Fibroblast of skin of abdomen (primary cell): ENCODE results near the gene KAZN. TPM values are rescaled to one million over a fixed set of nuclear protein-coding genes. Genes with fewer than 3 reads are reported as not detected.
"Not testable (repeated sequence)": the region's sequence is repeated elsewhere in the genome, so short reads cannot be mapped to it uniquely, and the experiment has no call there.

Experiments
- DNase-seq: peaks from one replicate; pipeline ENCODE4 v3.0.0-alpha.2; 2013
- polyA plus RNA-seq, 2 experiments: library from polyadenylated mRNA; unstranded; fragments of 120-200 nt; gene quantifications; one replicate each; pipeline ENCODE4 v1.2.1, GENCODE V29; 2013; ENCODE audit not compliant: insufficient read length in 2 of 2

KAZN gene
- polyA plus RNA-seq (2013, experiment 1 of 2; ENCODE audit: insufficient read length): 12.6 TPM
- 13.1 TPM for polyA plus RNA-seq (2013, experiment 2 of 2; ENCODE audit: insufficient read length)

DNA sequence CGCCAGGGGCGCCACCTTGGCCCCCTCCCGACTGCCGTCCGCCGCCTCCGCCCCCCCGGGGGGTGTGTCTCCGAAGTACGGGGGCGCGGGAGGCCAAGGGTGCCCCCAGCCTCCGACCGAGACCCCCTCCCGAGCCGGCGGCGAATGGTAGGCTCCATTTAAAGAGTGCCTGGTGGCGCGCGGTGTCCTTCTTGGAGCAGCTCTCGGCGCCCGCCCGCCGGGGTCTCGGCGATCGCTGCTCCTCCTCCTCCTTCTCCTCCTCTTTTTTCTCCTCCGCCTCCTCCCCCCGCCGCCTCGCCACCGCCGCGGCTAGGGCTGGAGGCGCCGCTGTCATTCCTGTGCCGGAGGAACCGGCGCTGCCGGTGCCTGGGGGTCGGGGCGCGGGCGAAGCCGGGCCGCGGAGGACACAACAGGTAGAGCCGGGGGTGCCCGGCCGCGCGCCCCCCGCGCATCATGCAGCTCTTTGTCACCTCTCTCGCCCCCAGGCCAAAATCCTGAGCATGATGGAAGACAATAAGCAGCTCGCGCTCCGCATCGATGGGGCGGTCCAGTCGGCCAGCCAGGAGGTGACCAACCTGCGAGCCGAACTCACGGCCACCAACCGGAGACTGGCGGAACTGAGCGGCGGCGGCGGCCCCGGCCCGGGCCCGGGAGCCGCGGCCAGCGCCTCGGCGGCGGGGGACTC, at the start of gene KAZN:
Gene KAZN, plus strand, starts transcription at position 188 of the 685 bp plus-strand sequence.
- no peak for DNase-seq

DNA sequence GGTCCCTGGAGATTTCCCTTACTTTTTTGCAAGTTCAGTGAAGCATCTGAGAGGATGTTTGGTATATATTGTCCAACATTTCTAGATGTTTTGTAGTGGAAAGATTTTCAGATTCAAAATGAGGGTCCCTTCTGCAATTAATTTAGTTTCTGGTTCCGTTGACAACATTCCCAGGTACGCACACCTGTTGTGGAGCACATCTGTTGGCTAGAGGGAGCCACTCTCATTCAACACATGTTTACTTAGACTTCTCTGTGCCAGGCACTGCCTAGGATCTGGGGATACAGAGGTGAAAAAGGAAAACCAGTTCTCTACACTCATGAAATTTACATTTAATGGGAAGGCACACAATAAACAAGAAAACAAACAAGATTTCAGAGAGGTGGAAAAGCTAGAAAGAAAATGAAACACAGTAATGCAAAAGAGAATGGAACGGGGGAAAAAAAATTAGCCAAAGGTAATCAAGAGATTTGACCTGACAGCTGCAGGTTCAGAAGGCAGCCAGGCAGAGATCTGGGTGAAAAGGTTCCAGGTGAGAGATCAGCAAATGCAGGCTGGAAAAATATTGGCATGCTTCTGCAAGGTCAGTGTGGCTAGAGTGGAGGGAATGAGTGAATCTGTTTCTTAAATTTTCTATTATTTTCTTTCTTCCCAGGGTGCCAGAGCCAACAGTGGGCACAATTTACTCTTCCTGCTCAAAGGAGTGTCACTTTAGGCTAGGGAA, 48.4 kb upstream of the KAZN start:
- DNase-seq: no peak

DNA sequence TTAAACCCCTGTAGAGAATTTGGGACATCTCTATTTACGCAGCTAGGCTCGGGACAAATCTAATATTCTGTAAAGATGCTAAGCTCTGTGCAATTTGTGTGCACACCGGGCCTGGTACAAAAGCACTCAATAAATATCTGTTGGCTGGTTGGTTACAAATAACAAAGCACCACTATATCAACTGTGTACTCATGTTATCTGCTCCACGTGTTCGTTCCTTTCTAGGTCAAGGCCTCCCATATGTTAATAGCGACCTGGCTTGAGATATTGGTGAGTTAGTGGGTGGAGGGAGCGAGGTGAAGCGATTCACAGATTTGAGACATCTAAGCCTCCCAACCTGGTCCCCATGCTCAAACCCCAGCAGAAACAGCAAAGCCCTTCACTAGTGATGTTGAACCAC, 47.1 kb upstream of the KAZN start:
- DNase-seq: no peak

DNA sequence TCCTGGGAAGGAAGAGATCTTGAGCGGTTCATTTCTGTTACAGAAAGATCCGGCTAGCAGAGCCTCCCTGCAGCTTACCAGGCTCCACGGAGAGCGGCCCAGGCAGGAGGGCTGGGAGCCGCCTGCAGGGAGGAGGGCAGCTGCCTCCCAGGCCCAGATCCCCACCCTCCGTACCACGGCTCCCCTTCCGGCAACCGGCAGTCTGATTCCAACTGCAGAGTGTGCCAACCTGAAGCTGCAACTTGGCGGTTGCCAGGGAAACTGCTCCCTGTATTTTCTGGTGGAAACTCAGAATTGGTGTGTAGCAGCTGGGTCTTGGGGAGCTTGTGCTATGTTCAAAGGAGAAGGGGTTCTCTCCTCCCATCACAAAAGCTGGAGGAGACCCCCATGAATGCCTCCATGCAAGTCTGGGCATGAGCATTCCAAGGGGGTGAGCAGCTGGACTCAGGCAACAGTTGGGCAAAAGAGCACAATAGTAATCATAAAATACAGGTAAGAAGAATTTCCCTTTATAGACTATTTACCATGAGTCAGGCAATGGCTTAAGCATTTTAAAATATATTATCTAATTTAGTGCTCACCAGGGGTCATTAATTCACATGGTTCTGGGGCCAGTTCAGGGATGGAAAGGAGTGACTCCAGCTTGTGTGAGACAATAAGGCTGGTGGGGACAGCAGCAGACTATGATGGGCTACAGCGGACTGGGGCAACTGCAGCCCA, 46.1 kb upstream of the KAZN start:
- no peak for DNase-seq

DNA sequence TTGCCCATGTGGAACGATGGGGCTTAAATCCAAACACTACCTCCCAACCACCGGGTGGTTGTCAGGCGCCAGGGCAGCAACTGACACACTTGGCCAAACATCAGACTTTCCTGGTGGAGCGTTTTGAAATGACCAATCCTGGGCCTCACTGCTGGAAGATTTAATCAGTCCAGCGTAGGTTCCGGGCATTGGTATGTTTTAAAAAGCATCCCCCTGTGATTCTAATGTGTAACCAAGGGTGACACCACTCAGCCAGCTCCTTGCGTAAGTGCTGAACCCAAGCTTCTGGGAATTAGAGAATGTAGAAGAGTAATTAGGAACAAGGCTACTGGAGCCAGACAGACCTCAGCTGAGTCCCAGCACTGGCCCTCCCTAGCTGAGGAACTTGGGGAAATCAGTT, 44.8 kb upstream of the KAZN start:
- no peak for DNase-seq

DNA sequence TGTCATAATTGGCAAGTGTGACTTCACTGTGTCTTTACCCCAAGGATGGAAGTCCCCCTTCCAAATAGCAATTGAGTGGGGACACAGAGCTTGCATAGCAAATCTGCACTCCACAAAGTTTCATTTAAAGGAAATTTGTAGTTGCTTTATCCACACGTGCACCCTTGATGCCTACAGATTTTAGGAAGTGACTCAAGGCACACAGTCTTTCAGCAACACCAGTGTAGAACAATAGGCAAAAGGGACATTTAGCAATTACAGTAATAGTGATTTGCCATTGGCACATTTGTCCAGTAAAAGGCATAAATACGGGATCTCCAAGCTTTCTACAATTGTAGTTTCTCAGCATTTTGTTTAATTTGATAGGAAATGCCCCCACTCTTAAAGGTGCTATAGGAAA, 43.4 kb upstream of the KAZN start:
- DNase-seq: no peak

DNA sequence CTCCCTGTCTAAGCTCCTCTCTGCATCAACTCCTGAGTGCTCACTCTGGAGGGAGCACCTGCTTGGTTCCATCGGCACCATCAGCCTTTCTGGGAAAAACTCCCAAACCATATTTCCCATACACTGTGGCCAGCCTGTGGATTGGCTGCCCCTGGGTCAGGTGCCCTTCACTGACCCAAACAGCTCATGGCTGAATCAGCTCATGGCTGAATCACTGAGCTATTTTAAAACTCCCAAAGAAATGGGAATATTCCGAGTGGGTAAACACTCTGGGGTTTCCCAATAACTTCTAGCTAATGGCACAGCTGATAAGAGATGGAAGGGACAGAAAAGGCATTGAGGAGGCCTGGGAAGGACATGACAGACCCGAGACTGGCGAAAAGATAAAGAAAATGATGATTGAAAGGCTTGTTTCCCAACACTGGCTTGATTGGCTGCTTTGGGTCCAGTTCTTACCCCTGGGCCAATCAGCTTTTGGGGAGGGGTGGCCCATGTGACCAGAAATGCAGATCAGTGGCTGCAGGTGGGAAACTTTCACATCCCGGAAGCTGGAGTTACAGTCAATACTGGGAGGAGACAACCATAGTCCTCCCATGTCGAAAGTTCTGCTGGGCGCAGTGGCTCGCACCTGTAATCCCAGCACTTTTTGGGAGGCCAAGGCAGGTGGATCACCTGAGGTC, 37.3 kb upstream of the KAZN start:
- DNase-seq: no peak

DNA sequence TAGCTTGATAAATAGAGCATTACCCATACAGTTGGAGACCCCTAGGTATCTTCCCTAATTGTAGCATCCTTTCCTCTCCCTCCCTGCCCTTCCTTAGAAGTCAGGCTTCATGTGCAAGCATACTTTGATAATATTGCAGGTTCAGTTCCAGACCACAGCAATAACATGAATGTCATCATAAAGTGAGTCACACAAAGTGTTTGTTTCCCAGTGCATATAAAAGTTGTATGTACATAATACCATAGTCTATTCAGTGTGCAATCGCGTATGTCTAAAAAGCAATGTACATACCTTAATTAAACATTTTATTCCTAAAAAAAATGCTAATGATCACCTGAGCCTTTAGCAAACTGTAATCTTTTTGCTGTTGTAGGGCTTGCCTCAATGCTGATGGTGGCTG, 33.4 kb upstream of the KAZN start:
- DNase-seq: no peak

DNA sequence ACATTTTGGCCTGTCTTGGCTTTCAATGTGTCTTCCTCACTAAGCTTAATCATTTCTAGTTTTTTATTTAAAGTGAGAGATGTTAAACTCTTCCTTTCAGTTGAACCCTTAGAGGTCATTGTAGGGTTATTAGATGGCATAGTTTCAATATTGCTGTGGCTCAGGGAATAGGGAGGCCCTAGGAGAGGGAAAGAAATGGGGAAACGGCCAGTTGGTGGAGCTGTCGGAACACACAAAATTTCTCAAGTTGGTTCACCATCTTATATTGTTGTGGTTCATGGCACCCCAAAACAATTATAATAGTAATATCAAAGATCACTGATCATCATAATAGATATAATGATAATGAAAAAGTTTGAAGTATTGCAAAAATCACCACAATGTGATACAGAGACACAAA, 31.4 kb upstream of the KAZN start:
- no peak for DNase-seq

DNA sequence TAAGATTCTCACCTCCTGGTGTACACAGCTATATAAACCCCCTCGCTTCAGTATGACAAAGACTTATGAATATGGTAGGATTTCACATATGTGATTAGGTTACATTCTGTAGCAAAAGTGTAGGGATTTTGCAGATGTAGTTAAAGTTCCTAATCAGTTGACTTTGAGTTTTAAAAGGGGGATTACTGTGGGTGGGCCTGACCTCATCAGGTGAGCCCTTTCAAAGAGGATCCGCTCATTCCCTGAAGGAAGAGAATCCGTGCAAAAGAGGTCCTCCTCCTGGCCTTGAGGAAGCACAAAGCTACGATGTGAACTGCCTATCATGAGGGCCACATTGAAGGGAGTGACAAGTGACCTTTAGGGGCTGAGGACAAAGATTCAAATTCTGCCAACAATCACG, 30.6 kb upstream of the KAZN start:
- DNase-seq: no peak

DNA sequence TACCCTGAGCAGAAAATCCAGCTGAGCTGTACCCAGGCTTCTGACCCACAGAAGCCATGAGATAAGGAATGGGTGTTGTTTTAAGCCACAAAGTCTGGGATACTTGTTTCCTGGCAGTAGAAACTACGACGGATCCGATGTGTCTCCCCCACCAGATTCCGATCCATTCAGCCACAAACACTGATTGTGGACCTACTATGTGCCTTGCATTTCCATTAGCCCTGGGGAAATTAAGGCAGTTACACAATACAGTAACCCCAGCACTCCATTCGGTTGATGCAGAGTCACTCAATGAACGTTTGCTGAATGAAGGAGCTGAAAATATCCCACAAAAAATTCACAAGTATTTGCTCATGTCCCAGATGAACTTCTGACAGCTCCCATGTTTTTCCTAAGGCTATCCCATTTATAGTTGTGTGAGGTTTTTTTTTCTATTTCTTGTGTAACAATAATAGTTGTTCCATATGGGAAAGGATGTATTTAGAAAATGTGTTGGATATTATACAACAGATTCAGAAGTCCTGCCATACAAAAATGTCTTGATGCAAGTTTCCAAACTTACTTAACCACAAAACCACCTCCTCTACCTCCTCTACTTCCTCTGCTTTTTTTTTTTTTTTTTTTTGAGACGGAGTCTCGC, 29.6 kb upstream of the KAZN start:
- peak; percentile 52 for DNase-seq

DNA sequence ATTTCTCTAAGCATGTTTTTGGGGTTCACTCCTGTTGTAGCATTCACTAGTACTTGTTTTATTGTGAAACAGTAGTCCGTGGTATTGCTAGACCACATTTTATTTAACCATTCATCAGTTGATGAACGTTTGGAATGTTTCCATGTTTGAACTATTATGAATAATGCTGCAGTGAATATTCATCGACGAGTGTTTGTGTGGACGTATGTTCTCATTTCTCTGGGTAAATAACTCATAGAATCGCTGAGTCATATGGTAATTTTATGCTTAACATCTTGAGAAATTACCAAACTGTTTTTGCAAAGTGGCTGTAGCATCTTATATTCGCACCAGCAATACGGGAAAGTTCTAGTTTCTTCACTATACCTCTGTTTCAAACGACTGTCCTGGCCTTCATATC, 28.0 kb upstream of the KAZN start:
- DNase-seq: peak; percentile 80

DNA sequence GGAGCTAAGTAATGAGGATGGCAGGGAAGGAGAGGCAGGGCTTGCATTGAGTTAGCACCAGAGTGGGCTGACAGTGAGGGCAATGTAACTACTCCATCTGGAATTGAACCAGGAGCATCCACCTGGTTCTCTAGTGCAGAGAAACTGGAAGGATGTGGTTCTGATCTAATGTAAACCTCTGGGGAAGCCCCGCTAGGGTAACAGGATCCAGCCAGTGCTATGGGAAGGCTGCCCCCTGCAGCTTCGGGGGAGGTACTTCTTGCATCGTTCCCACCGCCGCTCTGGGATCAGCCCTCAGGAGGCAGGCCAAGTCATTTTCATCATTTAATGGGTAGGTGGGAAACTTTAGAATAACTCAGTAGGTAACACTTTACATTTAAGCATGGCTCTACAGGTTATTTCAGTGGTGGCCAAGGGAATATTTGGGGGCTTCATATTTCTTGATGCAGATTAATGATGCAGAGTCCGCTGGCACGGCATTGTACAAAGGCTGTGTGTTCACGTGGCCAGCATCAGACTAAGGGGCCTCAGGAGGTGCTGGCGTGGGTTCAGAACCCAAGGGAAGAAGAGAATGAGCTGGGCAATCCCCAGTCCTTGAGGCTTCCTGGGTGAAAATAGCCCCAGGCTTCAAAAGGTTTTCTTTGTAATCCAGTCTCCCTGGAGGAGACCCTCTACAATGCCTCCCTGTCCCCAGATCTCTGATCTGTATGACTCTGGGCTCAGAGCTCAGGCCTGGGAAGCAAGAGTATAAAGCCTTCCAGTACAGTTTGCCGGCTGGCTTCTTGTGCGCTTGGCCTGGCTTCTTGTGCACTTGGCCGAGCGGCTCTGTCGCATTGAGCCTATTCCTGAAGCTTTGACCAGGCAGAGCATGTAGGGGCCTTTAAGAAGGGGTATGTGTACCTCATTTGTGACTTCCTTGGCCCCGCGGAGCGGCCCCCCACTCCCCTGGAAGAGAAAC, 26.4 kb upstream of the KAZN start:
- no peak for DNase-seq

DNA sequence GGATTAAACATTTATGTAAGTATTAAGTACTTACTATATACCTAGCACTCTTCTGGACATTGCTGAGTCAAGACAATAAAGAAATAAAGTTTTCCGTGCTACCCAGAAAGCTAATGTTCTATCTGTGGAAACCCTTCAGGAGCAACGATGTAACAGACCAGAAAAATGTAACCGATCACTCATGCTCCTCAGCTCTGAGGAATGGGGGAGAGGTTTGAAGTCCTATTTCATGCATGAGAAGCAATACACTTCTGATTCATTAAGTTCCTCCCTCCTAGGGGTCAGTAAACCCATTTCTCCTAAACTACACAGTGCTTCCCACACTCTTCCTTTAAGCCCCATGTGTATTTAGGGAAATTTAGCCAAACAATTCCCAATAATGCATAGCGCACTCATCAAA, 25.6 kb upstream of the KAZN start:
- DNase-seq: no peak

DNA sequence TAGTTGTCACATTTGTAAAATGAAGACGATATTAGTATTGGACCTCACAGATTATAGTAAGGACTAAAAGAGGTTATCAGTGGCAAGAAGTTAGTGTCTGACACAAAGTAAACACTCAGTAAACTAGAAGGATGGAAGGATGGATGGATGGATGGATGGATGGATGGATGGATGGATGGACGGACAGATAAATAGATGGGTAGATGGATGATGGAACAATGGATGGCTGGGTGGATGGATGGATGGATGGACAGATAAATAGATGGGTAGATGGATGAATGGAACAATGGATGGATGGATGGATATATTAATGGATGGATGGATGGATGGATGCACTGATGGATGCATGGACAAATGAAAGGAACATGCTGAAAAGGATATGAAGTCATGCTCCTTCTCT, 22.3 kb upstream of the KAZN start:
- no peak for DNase-seq

DNA sequence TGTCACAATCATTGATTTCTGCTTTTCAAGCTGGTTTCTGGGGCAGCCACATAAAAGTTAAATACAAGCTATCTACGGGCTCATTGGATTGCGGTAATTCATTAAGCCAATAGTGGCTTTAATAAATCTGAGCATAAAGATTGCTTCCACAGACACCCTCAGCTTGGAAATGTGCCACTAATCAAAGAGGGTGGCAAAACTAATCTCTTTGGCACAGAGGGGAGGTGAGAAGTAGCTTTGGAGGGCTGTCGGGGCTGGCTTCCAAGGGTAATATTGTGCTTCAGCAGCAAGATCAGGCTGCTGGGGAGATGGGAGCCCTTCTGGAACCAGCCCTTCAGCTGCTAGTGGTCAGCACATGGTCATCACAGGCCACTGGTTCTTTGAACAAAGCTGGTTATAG, 21.2 kb upstream of the KAZN start:
- DNase-seq: no peak

DNA sequence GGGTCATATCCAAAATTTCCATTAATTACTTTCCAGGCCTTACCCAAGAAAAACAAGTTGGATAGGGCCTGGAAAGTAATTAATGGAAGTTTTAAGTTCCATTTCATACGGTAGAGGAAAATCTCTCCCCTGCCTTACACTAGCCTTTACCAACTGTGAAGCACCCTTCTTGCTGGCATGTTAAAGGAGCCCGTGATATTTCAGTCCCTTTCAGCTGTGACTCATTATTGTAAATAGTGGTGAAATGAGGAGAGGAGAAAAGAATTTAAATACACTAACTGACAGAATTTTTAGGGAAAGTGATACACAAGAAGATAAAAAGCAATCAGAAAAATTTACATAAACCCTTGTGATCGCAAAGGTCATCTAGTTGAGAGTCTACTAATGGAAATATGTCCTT, 20.3 kb upstream of the KAZN start:
- DNase-seq: no peak

DNA sequence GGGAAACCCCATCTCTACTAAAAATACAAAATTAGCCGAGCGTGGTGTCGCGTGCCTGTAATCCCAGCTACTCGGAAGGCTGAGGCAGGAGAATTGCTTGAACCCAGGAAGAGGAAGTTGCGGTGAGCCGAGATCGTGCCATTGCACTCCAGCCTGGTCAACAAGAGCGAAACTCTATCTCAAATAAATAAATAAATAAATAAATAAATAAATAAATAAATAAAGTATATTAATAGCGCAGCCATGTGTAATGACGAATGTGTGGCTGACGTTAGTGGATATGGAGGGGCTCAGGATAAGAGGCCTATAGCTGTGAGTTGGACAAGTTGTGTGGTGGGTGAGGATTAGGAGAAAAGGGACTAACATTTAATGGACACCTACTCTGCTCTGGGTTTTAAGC, 18.2 kb upstream of the KAZN start:
- DNase-seq: not testable (repeated sequence)

DNA sequence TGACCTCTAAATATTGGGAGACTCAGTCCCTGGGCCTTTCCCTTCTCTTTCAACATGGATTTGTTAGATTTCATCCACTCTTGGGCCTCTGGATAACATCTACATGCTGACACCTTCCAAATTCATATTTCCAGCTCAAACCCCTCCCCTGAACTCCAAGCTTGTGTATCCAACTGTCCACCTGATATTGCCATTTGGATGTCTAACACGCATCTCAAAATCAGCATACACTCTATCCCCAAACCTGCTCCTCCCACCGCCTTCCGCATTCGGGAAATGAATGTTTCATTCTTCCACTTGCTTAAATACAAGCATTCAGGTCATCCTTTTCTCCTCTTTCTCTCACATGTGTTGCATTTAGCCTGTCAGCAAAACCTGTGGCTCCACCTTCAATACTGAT, 17.5 kb upstream of the KAZN start:
- no peak for DNase-seq

DNA sequence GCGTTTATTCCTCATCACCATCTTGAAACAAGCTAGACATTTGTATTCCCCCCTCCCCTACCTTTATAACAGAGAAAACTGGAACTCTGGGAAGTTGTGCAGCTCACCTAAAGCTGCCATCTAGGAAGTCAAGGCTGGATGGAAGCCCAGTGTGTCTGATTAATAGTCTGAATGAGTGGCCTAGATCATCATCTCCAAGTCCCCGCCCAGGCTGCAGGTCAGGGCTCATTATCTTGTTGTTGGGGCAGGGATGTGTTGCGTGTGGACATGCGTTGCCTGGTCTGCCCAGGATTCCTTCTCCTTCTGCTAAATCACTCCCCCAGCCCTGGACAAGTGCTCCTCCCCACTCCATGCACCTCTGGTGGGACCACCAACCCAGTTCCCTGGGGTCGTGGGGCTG, 14.7 kb upstream of the KAZN start:
- no peak for DNase-seq

DNA sequence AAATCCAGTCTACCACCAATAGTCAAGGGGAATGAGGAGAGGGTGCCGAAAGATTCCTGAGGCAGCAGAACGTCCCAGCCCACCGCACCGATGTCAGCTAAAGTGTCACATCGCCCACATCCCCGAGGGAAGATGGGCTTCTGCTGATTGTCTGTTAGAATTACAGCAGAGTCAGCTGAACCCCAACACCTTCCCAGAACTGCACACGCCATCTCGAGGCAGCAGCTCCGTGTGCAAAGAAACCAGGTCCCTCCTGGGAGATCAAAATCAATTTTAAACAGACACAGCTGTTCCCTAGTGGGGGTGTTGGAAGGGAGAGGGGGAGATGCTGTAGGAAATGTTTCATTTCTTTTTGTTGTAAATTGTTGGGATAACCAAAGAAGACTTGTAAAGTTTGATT, 12.8 kb upstream of the KAZN start:
- DNase-seq: no peak
